OCI-LY1 (cell line): ENCODE results near the gene DPP3.

ENCODE experiments used
- CTCF ChIP-seq: fragments of 200-600 bp; sonication (generic), shearing (Covaris generic); IDR thresholded peaks from 2 replicates; pipeline ENCODE4 v1.5.1; 2017; ENCODE audit warnings: mild to moderate bottlenecking, antibody characterized with exemption, low read length, moderate library complexity, mixed read lengths
- EZH2 ChIP-seq: fragments of 200-600 bp; sonication (generic), shearing (Covaris generic); IDR thresholded peaks from 2 replicates; pipeline ENCODE4 v1.8.0; 2017; ENCODE audit warnings: borderline replicate concordance, mixed run types, mild to moderate bottlenecking, antibody characterized with exemption, low read length, moderate library complexity, mixed read lengths

- no peak for TF ChIP-seq CTCF
- TF ChIP-seq EZH2: no peak
Measured at GRCh38 chr11:66447012-66447411, 33.2 kb upstream of the DPP3 start.
